Spleen (tissue), 11 donors: ENCODE data around the gene RABL6. TPM values are rescaled to one million over a fixed set of nuclear protein-coding genes. Genes with fewer than 3 reads are reported as not detected.
A peak's percentile ranks its signal among the peaks of the same experiment; 100 is the strongest.
"Not testable (repeated sequence)": the region's sequence is repeated elsewhere in the genome, so short reads cannot be mapped to it uniquely, and the experiment has no call there.

Experiments used
- DNase-seq: peaks from one replicate; pipeline ENCODE4 v3.0.0-alpha.2; 2020
- H3K27ac ChIP-seq, 8 donors: fragments of 200-600 bp; sonication (generic) in 7 of 8; 1 replicate in 4 of 8; 2 replicates in 4 of 8; pipeline versions ENCODE4 v1.5.0 to v1.8.0; 2016 to 2021; ENCODE audit warnings: inconsistent platforms in 4 of 8, mild to moderate bottlenecking in 4 of 8, moderate library complexity in 1 of 8
- H3K27me3 ChIP-seq, 7 donors: fragments of 200-600 bp; sonication (generic) in 6 of 7; replicated peaks in 1 of 7; 1 replicate in 4 of 7; 2 replicates in 3 of 7; pipeline versions ENCODE4 v1.5.0 to v1.8.0; 2016 to 2021; ENCODE audit warnings: inconsistent platforms in 3 of 7, mild to moderate bottlenecking in 1 of 7
- H3K36me3 ChIP-seq, 6 donors: fragments of 200-600 bp; sonication (generic) in 5 of 6; 1 replicate in 4 of 6; 2 replicates in 2 of 6; pipeline versions ENCODE4 v1.5.0 to v1.8.0; 2016 to 2021; ENCODE audit warnings: inconsistent platforms in 2 of 6
- H3K4me1 ChIP-seq, 6 donors: fragments of 200-600 bp; sonication (generic) in 5 of 6; 1 replicate in 3 of 6; 2 replicates in 3 of 6; pipeline versions ENCODE4 v1.5.0 to v1.8.0; 2016 to 2021; ENCODE audit warnings: inconsistent platforms in 3 of 6
- H3K4me3 ChIP-seq, 8 donors: fragments of 200-600 bp; sonication (generic) in 7 of 8; 1 replicate in 4 of 8; 2 replicates in 4 of 8; pipeline versions ENCODE4 v1.5.0 to v1.8.0; 2016 to 2021; ENCODE audit warnings: inconsistent platforms in 4 of 8, mild to moderate bottlenecking in 4 of 8, moderate library complexity in 2 of 8
- H3K9me3 ChIP-seq, 8 donors: fragments of 200-600 bp; sonication (generic) in 7 of 8; 1 replicate in 4 of 8; 2 replicates in 4 of 8; pipeline versions ENCODE4 v1.5.0 to v1.8.0; 2016 to 2021; ENCODE audit warnings: inconsistent platforms in 4 of 8
- CTCF ChIP-seq, 11 experiments: fragments of 200-600 bp in 7 of 11; fragments of 450-650 bp in 4 of 11; sonication (generic) in 4 of 11; IDR thresholded peaks in 8 of 11; conservative IDR thresholded peaks in 3 of 11; 1 replicate in 7 of 11; 2 replicates in 4 of 11; pipeline versions ENCODE4 v1.4.0 to v1.8.0; 2016 to 2021; ENCODE audit warnings: antibody characterized with exemption in 11 of 11, inconsistent platforms in 4 of 11, mild to moderate bottlenecking in 1 of 11
- POLR2A ChIP-seq, 3 donors: fragments of 450-650 bp; IDR thresholded peaks; one replicate each; pipeline ENCODE4 v1.5.1; 2017; ENCODE audit warnings: antibody characterized with exemption in 3 of 3, mild to moderate bottlenecking in 1 of 3
- POLR2AphosphoS5 ChIP-seq, 3 donors: sonication (generic); formaldehyde crosslinking; IDR thresholded peaks; one replicate each; pipeline ENCODE4 v1.5.1; 2017; ENCODE audit warnings: antibody characterized with exemption in 3 of 3
- WGBS, 5 donors: extraction: QIAGEN DNeasy Blood & Tissue Kit in 3 of 5; methylation state at CpG; one replicate each; pipeline versions ENCODE4 v1.1.5 to v1.1.7; 2013 to 2018; 5-methylcytosine and 5-hydroxymethylcytosine counted together
- intact Hi-C: fragments of 100-400 bp; cut with DNase I; formaldehyde crosslinking; loops from one replicate; pipeline ENCODE4 v1.15.0; 2023; ENCODE audit warnings: low total_unique reads
- polyA plus RNA-seq, 3 donors: library from polyadenylated mRNA; stranded (reverse); fragments of 200-250 nt; gene quantifications; one replicate each; pipeline ENCODE4 v1.2.1, GENCODE V29; 2013
- total RNA-seq, 7 donors: library from RNA; depleted of rRNA in 3 of 7; stranded (reverse); fragments of >200 nt in 3 of 7; fragmentation: NEBNext Ultra II Directional in 4 of 7; extraction: Animal tissue kit (Norgen Biotek cat#: 25700) in 4 of 7; gene quantifications; one replicate each; pipeline versions ENCODE4 v1.1.0 to v1.2.1, GENCODE V29; 2016 to 2021
- donor health status: healthy with polysubstance abuse.
- donor health status: DM: no; HTN: no; CAD: no; lungs with moderate emphysema.
- donor health status: DM: no; HTN: no; CAD: no.
- donor health status: Bipolar disorder and iron deficiency.
- donor health status: healthy.
- donor health status: DM: no; HTN: no; CAD: no.
- donor health status: DM: yes; HTN: yes; CAD: no.

The RABL6 gene
- total and polyA plus RNA-seq, 10 donors: 32.7 to 70.0 (median 55.7) TPM

- TF ChIP-seq POLR2AphosphoS5 (IDR thresholded peaks at IDR 0.05) (no peak), CTCF (IDR thresholded peaks at IDR 0.05 in 8 of 11, conservative IDR thresholded peaks at IDR 0.05 in 3 of 11) (no peak), POLR2A (IDR thresholded peaks at IDR 0.05) (no peak)
- intact Hi-C loops: no loop called here
- H3K9me3 ChIP-seq: peaks cover 0 to 12% (median 2%) of the 10 kb centered on the region in 8 donors
- peaks cover 0 to 58% (median 28%) of the 10 kb centered on the region in 6 donors for H3K4me1 ChIP-seq
- no peak overlapping the region for H3K27ac ChIP-seq
- no peak overlapping the region for H3K4me3 ChIP-seq
- peaks cover 0 to 59% (median 8%) of the 10 kb centered on the region in 7 donors for H3K27me3 ChIP-seq
- H3K36me3 ChIP-seq: no peaks in the 10 kb centered on the region
- 62 to 83% (median 76%) methylated on average over 7 to 25 of the region's 25 CpGs for WGBS, 5 donors
- DNase-seq: no peak
Observed at GRCh38 chr9:136760424-136760823, 47.3 kb upstream of the RABL6 start.

DNA sequence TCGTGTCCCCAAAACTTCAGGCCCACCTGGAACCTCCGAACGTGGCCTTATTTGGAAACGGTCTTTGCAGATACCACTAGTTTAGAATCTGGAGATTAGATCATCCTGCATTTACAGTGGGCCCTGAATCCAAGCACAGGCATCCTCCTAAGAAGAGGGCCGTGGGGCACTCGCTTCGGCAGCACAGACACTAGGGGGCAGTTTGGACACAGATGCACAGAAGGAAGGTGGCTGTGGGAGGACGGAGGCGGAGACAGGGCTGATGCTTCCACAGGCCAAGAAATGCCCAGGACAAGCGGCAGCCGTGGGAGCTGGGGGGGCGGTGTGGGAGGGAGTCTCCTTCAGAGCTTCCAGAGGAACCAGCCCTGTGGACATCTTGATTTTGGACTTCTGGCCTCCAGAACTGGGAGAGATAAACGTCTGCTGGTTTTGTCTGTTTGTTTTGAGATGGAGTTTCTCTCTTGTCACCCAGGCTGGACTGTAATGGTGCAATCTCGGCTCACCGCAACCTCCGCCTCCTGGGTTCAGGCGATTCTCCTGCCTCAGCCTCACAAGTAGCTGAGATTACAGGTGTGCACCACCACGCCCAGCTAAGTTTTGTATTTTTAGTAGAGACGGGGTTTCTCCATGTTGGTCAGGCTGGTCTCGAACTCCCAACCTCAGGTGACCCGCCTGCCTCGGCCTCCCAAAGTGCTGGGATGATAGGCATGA, 46.8 kb upstream of the RABL6 start:
- H3K27ac ChIP-seq, intact Hi-C loops: not testable (repeated sequence)
- TF ChIP-seq CTCF (IDR thresholded peaks at IDR 0.05 in 8 of 11, conservative IDR thresholded peaks at IDR 0.05 in 3 of 11): peak in 8 of 11 experiments; percentile 13 to 60 (median 46)

DNA sequence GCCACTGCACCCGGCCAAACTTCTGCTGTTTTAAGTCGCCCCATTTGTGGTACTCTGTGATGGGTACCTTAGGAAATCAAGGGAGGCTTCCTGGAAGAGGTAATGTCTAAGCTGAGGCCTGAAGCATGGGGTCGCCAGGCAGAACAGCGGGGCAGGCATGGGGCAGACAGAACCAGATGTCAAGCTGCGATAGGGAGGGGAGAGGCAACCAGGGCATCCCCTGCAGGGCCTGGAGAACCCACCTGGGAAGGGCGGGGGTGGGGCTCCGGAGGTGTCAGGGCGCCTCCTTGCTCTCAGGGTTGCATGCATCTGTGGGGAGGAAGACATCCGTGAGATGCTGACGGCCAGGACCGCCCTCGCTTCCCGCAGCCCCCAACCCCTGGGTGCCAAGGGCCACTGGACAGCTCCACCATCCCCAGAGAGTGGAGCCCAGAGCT, 46.2 kb upstream of the RABL6 start:
- H3K27ac ChIP-seq: no peak overlapping the region
- TF ChIP-seq POLR2AphosphoS5 (IDR thresholded peaks at IDR 0.05) (no peak), POLR2A (IDR thresholded peaks at IDR 0.05) (no peak), CTCF (IDR thresholded peaks at IDR 0.05 in 8 of 11, conservative IDR thresholded peaks at IDR 0.05 in 3 of 11) (no peak)
- peaks cover 0 to 59% (median 8%) of the 10 kb centered on the region in 7 donors for H3K27me3 ChIP-seq
- H3K4me3 ChIP-seq: no peak overlapping the region
- H3K4me1 ChIP-seq: peaks cover 0 to 70% (median 31%) of the 10 kb centered on the region in 6 donors
- H3K36me3 ChIP-seq: no peaks in the 10 kb centered on the region
- H3K9me3 ChIP-seq: peaks cover 0 to 1% (median 0%) of the 10 kb centered on the region in 8 donors
- intact Hi-C loops: no loop called here
- DNase-seq: no peak
- 82 to 91% (median 85%) methylated on average over 9 to 13 of the region's 13 CpGs for WGBS, 5 donors

More for the DNA sequence above, 46.8 kb upstream of the RABL6 start:
- Histone ChIP-seq H3K27me3 (peaks cover 0 to 59% (median 8%) of the 10 kb centered on the region in 7 donors), H3K4me1 (peaks cover 0 to 64% (median 29%) of the 10 kb centered on the region in 6 donors)
- 46 to 54% (median 47%) methylated on average over 21 to 22 of the region's 22 CpGs for WGBS, 5 donors
- not testable (repeated sequence) for H3K4me3 ChIP-seq, H3K36me3 ChIP-seq, DNase-seq, H3K9me3 ChIP-seq

DNA sequence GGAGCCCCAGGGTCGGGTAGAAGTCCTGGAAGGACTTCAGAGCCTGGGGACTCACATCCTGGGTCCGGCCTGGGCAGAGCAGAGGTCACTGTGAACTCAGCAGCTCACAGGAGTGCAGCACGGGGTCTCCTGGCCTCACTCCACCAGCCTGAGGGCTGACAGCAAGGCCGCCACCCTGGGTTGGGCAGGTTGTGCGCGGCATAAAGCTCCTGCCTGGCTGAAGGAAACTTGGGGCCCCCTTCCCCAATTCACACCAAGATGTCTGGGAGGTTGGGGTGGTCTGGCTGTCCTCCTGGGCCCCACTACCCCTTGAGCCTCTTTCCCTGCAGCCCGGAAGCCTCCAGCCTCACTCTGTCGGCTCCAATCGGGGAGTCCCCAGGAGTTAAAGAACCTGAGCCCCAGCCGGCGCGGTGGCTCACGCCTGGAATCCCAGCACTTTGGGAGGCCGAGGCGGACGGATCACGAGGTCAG, 45.5 kb upstream of the RABL6 start:
- TF ChIP-seq POLR2A (IDR thresholded peaks at IDR 0.05) (no peak), CTCF (IDR thresholded peaks at IDR 0.05 in 8 of 11, conservative IDR thresholded peaks at IDR 0.05 in 3 of 11) (no peak), POLR2AphosphoS5 (IDR thresholded peaks at IDR 0.05) (no peak)
- H3K27me3 ChIP-seq: peaks cover 0 to 60% (median 8%) of the 10 kb centered on the region in 7 donors
- 83 to 89% (median 87%) methylated on average over 15 to 17 of the region's 17 CpGs for WGBS, 5 donors
- intact Hi-C loops: no loop called here
- H3K27ac ChIP-seq: no peak overlapping the region
- H3K4me3 ChIP-seq: no peak overlapping the region
- no peaks in the 10 kb centered on the region for H3K36me3 ChIP-seq
- peaks cover 0 to 72% (median 36%) of the 10 kb centered on the region in 6 donors for H3K4me1 ChIP-seq
- DNase-seq: no peak
- no peaks in the 10 kb centered on the region for H3K9me3 ChIP-seq
